ENCODE data around the gene LMNB1. TPM values are rescaled to one million over a fixed set of nuclear protein-coding genes. Genes with fewer than 3 reads are reported as not detected.
"Not testable (repeated sequence)": the region's sequence is repeated elsewhere in the genome, so short reads cannot be mapped to it uniquely, and the experiment has no call there.

LMNB1 gene
- total RNA-seq, 2 donors from 2014 or later, result 187 to 307 TPM

DNA sequence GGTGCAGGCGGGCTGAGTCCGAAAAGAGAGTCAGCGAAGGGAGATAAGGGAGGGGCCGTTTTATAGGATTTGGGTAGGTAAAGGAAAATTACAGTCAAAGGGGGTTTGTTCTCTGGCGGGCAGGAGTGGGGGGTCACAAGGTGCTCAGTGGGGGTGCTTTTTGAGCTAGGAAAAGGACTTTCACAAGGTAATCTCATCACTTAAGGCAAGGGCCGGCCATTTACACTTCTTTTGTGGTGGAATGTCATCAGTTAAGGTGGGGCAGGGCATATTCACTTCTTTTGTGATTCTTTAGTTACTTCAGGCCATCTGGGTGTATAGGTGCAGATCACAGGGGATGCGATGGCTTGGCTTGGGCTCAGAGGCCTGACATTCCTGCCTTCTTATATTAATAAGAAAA, 62.5 kb downstream of the LMNB1 start:
- Mint-ChIP-seq H3K36me3 (peaks cover 0 to 30% of the 10 kb centered on the region in 2 donors), H3K27ac (peak overlapping the region in 1 of 2 donors; percentile 77)
- not testable (repeated sequence) for H3K9me3 Mint-ChIP-seq; ATAC-seq; DNase-seq (ENCODE audit: low spot score in 2 of 2)

DNA sequence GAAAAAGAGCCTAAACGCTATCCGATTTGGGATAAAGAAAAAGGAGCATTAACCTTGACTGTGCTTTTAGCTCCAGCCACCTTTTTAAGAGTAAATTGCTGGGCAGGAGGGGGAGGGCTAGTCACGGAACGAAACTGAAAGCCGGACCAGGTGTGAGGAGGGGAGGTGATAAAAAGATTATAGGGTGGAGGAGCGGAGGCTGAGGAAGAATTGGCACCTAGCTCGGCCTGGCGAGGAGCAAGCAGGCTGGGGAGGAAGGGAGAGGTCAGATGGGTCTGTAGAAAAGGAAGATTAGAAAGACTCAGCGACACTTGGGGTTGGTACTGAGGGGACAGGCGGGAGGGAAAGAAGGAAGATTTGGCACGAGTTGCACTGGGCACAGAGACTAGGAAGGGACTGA, 66.4 kb downstream of the LMNB1 start:
- DNase-seq (ENCODE audit: low spot score in 2 of 2); ATAC-seq; H3K36me3 Mint-ChIP-seq; H3K9me3 Mint-ChIP-seq: not testable (repeated sequence)
- H3K27ac Mint-ChIP-seq, result peak overlapping the region; percentile 82 to 84

GRCh38 chr5:126845470-126846070, 68.6 kb downstream of the LMNB1 start:
- DNase-seq (ENCODE audit: low spot score in 2 of 2); H3K9me3 Mint-ChIP-seq; H3K36me3 Mint-ChIP-seq: not testable (repeated sequence)
- peak; percentile 47 to 51 for ATAC-seq
- H3K27ac Mint-ChIP-seq, result peak overlapping the region; percentile 65 to 82

DNA sequence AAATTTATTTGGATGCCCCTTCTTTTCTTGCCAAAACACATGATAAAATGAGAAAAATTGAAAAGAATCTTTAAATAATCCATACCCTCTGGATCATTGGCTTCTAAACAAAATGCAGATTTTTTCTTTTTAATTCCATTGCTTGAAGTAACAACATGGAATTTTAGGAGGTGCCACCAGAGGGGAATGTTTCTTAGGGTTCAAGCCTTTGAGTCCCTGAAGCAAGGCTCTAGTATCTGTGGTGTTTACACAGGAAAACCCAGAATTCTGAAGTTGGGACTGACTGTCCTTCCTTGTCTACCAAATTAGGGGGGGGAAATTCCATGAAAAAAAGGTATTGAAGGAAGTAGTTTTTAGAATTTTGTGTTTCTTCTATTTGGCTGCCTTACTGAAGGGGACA, 69.4 kb downstream of the LMNB1 start:
- peaks cover 0 to 4% of the 10 kb centered on the region in 2 donors for H3K36me3 Mint-ChIP-seq
- H3K9me3 Mint-ChIP-seq, result no peaks in the 10 kb centered on the region
- DNase-seq (ENCODE audit: low spot score in 2 of 2), result no peak
- peak overlapping the region in 1 of 2 donors; percentile 62 for H3K27ac Mint-ChIP-seq
- no peak for ATAC-seq

- DNase-seq (ENCODE audit: low spot score in 2 of 2) (no peak), ATAC-seq (no peak)
- peak overlapping the region in 1 of 2 donors; percentile 87 for H3K27ac Mint-ChIP-seq
- H3K9me3 Mint-ChIP-seq, result no peaks in the 10 kb centered on the region
- peaks cover 0 to 7% of the 10 kb centered on the region in 2 donors for H3K36me3 Mint-ChIP-seq
These were observed 70.0 kb downstream of the LMNB1 start for GRCh38 chr5:126846744-126847455.

GRCh38 chr5:126847456-126847820, 70.5 kb downstream of the LMNB1 start:
- no peak for ATAC-seq
- no peak for DNase-seq (ENCODE audit: low spot score in 2 of 2)
- Mint-ChIP-seq H3K36me3 (peaks cover 0 to 7% of the 10 kb centered on the region in 2 donors), H3K9me3 (no peaks in the 10 kb centered on the region), H3K27ac (peak overlapping the region; percentile 38 to 87)

- peaks cover 0 to 8% of the 10 kb centered on the region in 2 donors for H3K36me3 Mint-ChIP-seq
- H3K9me3 Mint-ChIP-seq, result no peaks in the 10 kb centered on the region
- ATAC-seq (no peak), DNase-seq (ENCODE audit: low spot score in 2 of 2) (no peak)
- H3K27ac Mint-ChIP-seq, result peak overlapping the region; percentile 38 to 87
These were observed 70.9 kb downstream of the LMNB1 start for GRCh38 chr5:126847826-126848251.

GRCh38 chr5:126848253-126848652, 71.3 kb downstream of the LMNB1 start:
- H3K9me3 Mint-ChIP-seq, result no peaks in the 10 kb centered on the region
- H3K36me3 Mint-ChIP-seq, result peaks cover 0 to 12% of the 10 kb centered on the region in 2 donors
- DNase-seq (ENCODE audit: low spot score in 2 of 2) (no peak), ATAC-seq (peak in 1 of 2 donors; percentile 15)
- peak overlapping the region; percentile 38 to 87 for H3K27ac Mint-ChIP-seq

GRCh38 chr5:126849101-126849678, 72.3 kb downstream of the LMNB1 start:
- ATAC-seq (no peak), DNase-seq (ENCODE audit: low spot score in 2 of 2) (no peak)
- H3K9me3 Mint-ChIP-seq, result no peaks in the 10 kb centered on the region
- H3K27ac Mint-ChIP-seq, result no peak overlapping the region
- peaks cover 0 to 21% of the 10 kb centered on the region in 2 donors for H3K36me3 Mint-ChIP-seq

GRCh38 chr5:126851501-126852011, 74.6 kb downstream of the LMNB1 start:
- no peak for ATAC-seq
- peak overlapping the region; percentile 55 to 68 for H3K27ac Mint-ChIP-seq
- no peak for DNase-seq (ENCODE audit: low spot score in 2 of 2)

DNA sequence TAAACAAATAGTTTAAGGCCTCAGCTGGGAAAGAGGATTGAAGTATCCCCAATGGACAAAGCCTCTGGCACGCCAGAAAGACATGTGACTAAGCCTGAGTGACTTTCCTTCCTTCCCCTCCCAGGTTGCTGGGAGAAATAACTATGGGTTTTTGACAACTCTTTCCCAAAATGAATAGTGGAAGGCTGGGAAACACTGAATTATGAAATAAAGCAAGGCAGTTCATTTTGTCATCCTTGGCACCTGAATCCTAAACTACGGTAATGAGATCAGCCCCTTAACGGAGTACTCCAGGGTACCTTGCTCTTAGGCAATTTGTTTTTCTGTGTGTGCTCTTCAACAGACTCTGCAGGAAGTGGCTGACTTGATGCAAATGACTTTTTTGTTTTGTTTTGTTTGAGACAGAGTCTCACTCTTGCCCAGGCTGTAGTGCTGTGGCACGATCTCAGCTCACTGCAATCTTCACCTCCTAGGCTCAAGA, 75.2 kb downstream of the LMNB1 start:
- DNase-seq (ENCODE audit: low spot score in 2 of 2), result no peak
- no peaks in the 10 kb centered on the region for H3K9me3 Mint-ChIP-seq
- ATAC-seq, result peak; percentile 30 to 43
- peaks cover 8 to 32% of the 10 kb centered on the region in 2 donors for H3K36me3 Mint-ChIP-seq
- H3K27ac Mint-ChIP-seq, result peak overlapping the region; percentile 29 to 68

More at GRCh38 chr5:126851501-126852011, 74.6 kb downstream of the LMNB1 start:
- no peaks in the 10 kb centered on the region for H3K9me3 Mint-ChIP-seq
- H3K36me3 Mint-ChIP-seq, result peaks cover 8 to 32% of the 10 kb centered on the region in 2 donors

DNA sequence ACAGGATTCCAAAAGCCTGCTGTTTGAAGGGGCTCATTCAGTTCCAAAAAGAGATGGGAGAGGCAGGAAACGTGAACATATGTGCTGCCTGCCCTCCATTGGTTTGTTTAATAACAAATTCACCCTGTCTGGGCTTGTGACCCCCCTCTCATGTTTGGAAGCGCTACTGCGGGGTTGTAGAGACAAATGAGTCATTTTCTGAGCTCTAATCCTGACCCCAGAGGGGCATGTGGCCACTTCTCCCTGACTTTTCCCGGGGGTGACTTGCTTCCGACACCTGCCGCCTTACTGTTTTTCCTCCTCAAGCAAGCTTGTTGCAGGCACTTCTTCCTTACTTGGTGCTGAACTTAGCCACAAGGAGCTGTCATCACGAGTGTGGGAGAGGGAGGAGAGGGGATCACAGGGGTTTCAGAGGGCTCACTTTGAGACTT, 75.9 kb downstream of the LMNB1 start:
- peak overlapping the region; percentile 65 to 68 for H3K27ac Mint-ChIP-seq
- no peak for ATAC-seq
- H3K36me3 Mint-ChIP-seq, result peaks cover 8 to 32% of the 10 kb centered on the region in 2 donors
- H3K9me3 Mint-ChIP-seq, result no peaks in the 10 kb centered on the region
- DNase-seq (ENCODE audit: low spot score in 2 of 2), result no peak

DNA sequence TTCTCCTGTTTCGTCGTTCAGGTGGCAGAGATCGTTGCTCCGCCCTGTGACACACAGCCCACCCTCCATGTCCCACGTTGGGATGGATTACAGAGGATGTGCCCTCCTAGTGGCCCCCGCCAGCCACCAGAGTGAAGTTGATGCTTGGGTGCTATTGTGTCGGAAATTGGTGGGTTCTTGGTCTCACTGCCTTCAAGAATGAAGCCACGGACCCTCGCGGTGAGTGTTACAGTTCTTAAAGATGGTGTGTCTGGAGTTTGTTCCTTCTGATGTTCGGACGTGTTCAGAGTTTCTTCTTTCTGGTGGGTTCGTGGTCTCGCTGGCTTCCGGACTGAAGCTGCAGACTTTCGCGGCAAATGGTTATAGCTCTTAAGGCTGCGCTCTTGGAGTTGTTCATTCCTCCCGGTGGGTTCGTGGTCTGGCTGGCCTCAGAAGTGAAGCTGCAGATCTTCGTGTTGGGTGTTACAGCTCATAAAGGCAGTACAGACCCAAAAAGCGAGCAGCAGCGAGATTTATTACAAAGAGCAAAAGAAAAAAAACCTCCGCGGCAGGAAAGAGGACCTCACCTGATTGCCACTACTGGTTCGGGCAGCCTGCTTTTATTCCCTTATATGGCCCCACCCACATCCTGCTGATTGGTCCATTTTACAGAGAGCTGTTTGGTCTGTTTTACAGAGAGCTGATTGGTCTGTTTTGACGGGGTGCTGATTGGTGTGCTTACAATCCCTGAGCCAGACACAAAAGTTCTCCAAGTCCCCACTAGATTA, 76.8 kb downstream of the LMNB1 start:
- Mint-ChIP-seq H3K27ac (peak overlapping the region; percentile 22 to 68), H3K36me3 (peaks cover 8 to 32% of the 10 kb centered on the region in 2 donors)
- not testable (repeated sequence) for DNase-seq (ENCODE audit: low spot score in 2 of 2); H3K9me3 Mint-ChIP-seq
- peak in 1 of 2 donors; percentile 61 for ATAC-seq

- Mint-ChIP-seq H3K27ac (peak overlapping the region in 1 of 2 donors; percentile 42), H3K9me3 (no peaks in the 10 kb centered on the region), H3K36me3 (peaks cover 8 to 32% of the 10 kb centered on the region in 2 donors)
- DNase-seq (ENCODE audit: low spot score in 2 of 2) (no peak), ATAC-seq (no peak)
These were observed 77.7 kb downstream of the LMNB1 start for GRCh38 chr5:126854526-126855110.

GRCh38 chr5:126855266-126855665, 78.3 kb downstream of the LMNB1 start:
- H3K27ac Mint-ChIP-seq, result peak overlapping the region in 1 of 2 donors; percentile 42
- DNase-seq (ENCODE audit: low spot score in 2 of 2), result no peak
- ATAC-seq, result peak in 1 of 2 donors; percentile 24
- peaks cover 8 to 32% of the 10 kb centered on the region in 2 donors for H3K36me3 Mint-ChIP-seq
- no peaks in the 10 kb centered on the region for H3K9me3 Mint-ChIP-seq
